Stimulated activated CD8-positive, alpha-beta memory T cell treated with anti-CD3 and anti-CD28 coated beads, Interleukin-7, amount 100 ng/mL, for 1 hour (primary cell): ENCODE measurements around the gene ZC3H6.

ENCODE experiments used
- DNase-seq, 2 donors: peaks; one replicate each; pipeline ENCODE4 v3.0.0-alpha.2; 2020; ENCODE audit warnings: low read depth in 2 of 2

Gene ZC3H6

DNA sequence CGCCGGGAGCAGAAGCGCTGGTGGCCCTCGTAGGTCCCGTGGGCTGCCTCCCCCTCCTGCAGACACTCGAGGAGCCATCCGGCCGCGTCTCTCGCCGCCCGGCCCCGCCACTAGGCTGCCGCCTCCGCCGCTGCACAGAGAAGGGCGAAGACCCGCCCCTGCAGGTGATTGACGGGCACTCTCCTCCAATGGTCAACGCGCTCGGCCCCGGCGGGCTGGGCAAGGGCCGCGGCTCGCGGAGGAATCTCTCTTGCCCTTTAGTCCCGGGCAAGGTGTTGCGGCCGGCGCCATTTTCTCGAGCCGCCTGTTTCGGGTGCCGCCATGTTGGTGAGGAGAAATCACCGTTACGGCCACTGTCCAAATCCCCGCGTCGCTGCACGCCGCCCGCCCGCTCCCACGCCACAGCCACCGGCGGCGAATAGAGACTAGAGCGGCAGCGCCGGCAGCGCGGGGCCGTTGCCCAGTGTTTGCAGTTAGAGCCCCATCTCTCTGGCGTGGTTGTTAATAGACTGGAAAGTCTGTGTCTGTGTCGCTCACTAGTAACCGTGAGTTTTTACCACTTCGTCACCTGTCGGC is at the start of gene ZC3H6:
Gene ZC3H6, plus strand, starts transcription at position 287 of the 576 bp plus-strand sequence. CDS start 398 bp downstream, outside the sequence.
- DNase-seq: peak; percentile 100

GRCh38 chr2:112229348-112229747 is 46.0 kb upstream of the ZC3H6 start:
- DNase-seq: no peak

GRCh38 chr2:112230371-112230770 is 45.0 kb upstream of the ZC3H6 start:
- no peak for DNase-seq

GRCh38 chr2:112239862-112240261 is 35.5 kb upstream of the ZC3H6 start:
- no peak for DNase-seq

DNA sequence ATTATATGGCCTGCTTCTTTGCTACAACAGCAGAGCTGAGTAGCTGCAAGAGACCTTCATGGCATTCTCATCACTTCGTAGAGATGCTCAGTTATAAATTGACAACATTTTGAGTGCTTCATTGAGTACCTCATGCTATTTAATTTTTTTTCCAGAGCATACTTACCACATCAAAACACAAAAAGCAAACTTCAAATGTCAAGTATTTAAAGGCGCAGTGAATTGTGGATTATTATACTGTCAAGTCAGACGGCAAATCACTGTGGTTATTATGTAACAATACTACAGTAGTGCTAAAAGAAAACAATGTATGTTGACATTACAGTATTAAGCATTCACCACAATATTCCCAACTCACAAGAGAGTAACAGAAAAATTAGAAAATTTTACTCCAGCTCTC is 33.0 kb upstream of the ZC3H6 start:
- no peak for DNase-seq

DNA sequence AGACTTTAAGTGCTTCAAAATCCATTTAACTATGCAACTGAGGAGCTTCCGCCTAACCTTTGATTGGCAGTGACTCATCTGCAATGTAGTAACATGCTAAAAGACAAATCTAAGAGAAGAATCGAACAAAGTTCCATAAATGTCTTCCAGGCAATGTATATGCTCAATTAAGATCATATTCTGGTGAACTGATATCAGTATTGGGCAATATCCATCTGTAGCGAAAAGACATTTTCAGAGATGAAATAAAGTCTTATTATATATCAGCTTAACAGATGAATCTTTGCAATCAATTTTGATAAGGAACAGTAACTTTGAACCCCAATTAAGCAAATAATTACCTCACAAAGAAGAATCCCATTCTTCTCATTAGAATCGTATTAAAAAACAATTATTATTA is 32.2 kb upstream of the ZC3H6 start:
- DNase-seq: no peak

- no peak for DNase-seq
Measured at GRCh38 chr2:112244854-112245253, 30.5 kb upstream of the ZC3H6 start.

GRCh38 chr2:112251271-112251670 is 24.1 kb upstream of the ZC3H6 start:
- DNase-seq: no peak

GRCh38 chr2:112253261-112253815 is 22.1 kb upstream of the ZC3H6 start:
- DNase-seq: no peak

DNA sequence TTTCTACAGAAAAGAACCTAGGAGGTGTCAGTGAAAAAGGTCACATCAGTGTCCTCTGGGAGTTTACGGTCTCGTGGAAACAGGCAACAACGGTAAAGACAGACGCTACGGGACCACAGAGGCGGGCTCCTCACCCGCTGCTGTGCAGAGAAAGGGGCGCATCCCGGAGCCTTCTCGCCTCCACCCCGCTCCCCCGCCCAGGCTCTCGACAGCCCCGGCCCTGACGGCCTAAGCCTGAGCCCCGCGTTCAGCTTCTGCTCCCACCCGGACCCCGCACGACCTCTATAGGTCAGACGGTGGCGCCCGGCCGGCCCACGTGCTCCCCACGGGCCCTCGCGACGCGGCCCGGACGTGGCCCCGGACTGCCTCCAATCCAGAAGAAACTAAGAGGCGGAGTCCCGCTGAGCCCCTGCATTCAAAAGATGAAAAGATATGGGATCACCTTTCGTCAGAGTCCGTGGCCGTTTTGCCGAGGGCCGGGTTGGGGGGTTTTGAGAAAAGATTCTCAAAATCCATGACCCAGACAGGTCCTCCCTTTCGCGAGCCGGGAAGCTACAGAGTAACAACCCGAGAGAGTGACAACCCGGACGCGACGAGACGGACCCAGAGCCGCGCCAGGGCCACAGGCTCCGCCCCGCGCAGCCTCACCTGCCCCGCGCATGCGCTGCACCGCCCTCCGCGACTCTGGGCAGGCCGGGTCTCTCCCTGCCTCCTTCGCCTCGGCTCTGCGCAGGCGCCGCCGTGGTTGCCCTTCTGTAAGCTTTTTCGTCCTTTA is 20.7 kb upstream of the ZC3H6 start, which contains the start of gene ZC3H8:
Gene ZC3H8, minus strand, starts transcription at position 577 of the 775 bp plus-strand sequence. Its CDS starts 61 bp downstream, at position 516.
- peak; percentile 93 for DNase-seq

DNA sequence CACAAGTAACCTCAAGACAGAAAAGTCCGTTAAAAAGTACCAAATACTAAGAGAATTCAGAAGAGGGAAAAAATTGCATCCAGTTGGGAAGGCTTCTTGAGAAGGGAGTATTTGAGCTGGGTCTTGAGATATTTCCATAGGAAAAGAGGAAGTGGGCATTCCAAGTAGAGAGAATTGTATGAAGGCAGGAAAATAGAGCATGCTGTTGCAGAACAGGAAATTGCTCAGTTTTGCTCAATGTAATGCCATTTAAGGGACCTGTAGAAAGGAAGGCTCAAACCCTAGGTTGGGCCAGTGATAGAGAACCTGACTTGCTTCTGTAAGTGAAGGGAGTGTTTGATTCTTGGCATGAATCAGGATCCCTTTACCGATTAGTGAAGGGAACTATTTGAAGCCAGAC is 19.5 kb upstream of the ZC3H6 start:
- DNase-seq: no peak

GRCh38 chr2:112256654-112257053 is 18.7 kb upstream of the ZC3H6 start:
- no peak for DNase-seq

GRCh38 chr2:112257575-112257974 is 17.8 kb upstream of the ZC3H6 start:
- no peak for DNase-seq

- DNase-seq: peak; percentile 67 to 76
Measured at GRCh38 chr2:112259509-112260294, 15.7 kb upstream of the ZC3H6 start.

DNA sequence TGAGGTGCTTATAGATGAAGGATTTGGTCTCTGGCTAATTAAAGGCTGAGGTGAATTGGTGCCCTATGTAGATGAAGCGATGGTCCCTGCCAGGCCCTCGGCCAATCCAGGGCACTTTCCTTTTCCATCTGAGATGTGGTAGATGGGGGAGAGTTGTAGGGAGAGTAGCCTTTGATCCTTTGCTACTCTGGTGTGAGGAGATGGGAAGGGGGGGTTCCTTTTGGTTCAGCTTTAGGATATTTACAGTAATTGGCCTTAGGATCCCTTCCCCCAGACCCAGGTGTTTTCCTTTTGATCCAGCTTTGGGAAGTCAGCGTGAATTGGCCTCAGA is 15.1 kb upstream of the ZC3H6 start:
- DNase-seq: no peak

GRCh38 chr2:112262876-112263275 is 12.5 kb upstream of the ZC3H6 start:
- no peak for DNase-seq

DNA sequence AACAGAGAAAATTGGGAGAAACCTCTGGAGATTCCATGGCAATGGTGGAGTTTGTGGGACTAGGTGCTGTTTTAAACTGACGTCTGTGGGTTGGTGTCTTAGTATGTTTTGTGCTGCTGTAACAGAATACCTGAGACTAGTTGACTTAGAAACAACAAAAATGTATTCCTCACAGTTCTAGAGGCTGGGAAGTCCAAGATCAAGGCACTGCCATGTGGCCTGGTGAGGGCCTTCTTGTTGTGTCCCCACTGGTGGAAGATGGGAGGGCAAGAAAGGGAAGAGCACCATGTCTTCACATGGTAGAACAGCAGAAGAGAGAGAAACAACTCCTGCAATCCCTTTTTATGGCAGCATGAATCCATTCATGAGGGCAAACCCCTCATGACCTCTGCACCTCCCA is 6.8 kb upstream of the ZC3H6 start:
- no peak for DNase-seq

DNA sequence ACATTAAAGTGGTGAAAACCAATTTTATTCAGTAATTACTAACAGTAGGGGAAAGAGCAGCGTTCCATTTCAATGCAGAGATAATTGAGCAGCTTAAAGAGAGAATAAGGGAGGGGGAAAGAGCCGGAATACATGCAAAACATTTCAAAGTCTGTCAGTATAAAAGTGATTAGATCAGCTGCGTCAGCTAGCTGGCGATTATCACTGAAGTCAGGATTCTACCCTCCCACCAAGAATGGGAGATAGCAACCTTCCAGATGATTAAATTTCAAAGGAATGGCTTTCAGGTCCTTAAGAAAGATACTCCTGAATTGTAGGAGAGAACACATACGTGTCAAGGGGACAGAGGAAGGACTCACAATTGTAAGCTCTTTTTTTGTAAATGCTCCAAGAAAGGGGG is 2.7 kb upstream of the ZC3H6 start:
- no peak for DNase-seq

DNA sequence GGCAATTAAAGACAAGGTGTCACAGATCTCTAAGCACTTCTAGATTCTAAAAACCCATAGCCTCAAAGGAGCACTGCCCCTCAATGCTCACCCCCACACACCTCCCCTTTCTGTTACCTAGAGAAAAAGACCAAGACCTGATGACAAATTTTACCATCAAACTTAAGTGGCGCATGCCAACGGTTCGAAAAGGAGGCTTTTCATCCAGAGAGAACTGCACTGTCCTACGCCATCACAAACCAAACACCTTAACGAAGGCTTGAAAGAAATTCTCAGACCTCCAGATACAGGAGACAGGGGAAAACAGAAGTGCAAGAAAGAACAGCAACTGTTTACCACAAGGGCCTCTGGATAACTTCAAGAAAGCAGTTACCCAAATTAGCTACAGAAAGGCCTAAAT is 2.0 kb upstream of the ZC3H6 start:
- DNase-seq: no peak

DNA sequence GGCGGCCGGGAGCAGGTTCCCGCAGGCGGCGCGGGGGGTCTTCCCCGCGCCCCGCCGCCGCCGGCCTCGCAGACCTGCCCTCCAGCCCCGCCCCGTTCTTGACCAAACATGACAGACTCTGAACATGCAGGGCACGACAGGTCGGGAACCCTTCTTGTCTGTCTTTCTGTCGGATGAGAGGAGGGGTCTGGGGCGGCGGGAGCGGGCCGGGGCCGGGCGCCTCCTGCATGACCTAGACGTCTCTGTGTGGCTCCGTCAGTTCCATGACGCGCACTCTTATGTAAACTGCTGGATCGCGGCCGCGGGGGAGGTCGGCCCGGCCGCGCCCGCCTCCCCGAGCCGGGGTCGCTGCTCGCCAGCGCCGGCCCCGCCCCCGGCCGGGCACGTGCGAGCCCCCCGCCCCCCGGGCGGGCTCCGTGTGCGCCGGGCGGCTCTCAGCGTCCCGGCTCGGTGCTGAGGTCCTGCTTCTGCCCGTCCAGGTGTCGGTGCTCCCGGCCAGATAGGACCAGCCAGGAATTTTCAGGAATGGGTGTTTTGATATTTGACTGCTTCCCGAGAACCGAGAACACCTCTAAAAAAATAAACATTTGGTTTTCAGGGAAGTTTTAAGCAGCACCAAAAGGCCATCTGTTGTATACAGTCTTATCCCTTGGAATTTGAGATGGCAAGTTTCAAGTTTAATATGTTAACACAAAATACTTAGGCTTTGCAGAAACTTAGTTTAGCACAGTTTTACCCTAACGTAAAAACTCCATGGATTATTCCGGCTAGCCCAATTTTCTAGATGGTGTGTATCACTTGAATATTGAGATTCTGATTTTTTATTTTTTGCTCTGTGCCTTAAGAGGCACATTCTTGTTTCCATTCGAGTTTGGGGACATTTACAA is 733 bp downstream of the ZC3H6 start:
- DNase-seq: peak; percentile 60 to 62

- no peak for DNase-seq
Measured at GRCh38 chr2:112276954-112277353, 1.6 kb downstream of the ZC3H6 start.
